GM13977 (cell line): ENCODE data around the gene TBL1X.

Experiments
- DNase-seq: peaks from one replicate; pipeline ENCODE4 v3.0.0; 2012; ENCODE audit warnings: low spot score
- in situ Hi-C: fragments of 300-500 bp; cut with MboI; formaldehyde crosslinking; loops from one replicate; pipeline ENCODE4 v1.12.0; 2022; ENCODE audit warnings: low sequenced_read_pairs, low pct_unique_long_range_greater_than_20kb, mixed read lengths, inconsistent platforms; ENCODE audit not compliant: unreplicated experiment
- TF ChIP-seq, protein P1 (sequence below): IDR thresholded peaks from 2 replicates; pipeline ENCODE4 v1.5.1; 2012; ENCODE audit warnings: mild to moderate bottlenecking, control low read depth; ENCODE audit not compliant: insufficient read depth; ENCODE audit errors: extremely low read depth, missing control alignments

TBL1X gene

DNA sequence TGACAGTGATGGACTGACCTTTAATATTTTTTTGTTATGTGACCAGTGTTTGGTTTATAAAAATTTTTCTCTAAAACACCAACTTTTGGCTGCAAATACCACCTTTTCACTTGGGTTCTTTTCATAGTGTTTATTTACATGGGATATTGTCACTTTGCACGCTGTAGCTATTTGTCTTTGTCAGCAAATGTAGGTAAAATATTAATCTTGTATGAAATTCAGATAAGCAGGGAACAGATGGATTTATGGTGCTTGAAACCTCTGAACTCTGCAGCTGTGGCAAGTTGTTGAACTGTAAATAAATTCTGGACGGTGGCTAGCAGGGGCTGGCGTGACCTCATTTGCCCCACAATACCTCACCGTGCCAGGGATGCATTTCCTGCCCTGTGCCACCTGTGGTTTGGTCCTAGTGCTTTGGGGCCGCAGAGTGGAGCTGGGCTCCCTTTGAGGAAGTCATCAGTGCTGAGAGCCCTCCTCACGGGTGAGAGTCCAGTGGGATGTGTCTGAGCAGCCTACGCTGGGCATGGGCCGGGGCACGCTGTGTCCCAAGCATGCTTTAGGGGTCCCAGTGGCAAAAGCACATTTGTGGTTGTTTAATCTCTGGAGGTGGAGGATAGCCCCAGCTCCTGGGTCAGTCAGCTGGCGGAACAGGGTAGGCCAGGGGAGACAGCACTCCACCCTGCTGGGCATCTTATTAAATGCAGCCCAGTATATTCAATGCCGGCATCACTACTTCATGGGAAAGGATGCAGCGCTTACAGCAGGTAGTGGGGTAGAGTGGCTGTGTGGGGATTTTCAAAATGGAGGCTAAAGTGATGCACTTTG, 108.6 kb downstream of the TBL1X start:
- no peak for DNase-seq
- in situ Hi-C loops = no loop called here
- TF ChIP-seq, protein P1, sequence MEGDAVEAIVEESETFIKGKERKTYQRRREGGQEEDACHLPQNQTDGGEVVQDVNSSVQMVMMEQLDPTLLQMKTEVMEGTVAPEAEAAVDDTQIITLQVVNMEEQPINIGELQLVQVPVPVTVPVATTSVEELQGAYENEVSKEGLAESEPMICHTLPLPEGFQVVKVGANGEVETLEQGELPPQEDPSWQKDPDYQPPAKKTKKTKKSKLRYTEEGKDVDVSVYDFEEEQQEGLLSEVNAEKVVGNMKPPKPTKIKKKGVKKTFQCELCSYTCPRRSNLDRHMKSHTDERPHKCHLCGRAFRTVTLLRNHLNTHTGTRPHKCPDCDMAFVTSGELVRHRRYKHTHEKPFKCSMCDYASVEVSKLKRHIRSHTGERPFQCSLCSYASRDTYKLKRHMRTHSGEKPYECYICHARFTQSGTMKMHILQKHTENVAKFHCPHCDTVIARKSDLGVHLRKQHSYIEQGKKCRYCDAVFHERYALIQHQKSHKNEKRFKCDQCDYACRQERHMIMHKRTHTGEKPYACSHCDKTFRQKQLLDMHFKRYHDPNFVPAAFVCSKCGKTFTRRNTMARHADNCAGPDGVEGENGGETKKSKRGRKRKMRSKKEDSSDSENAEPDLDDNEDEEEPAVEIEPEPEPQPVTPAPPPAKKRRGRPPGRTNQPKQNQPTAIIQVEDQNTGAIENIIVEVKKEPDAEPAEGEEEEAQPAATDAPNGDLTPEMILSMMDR = no peak

DNA sequence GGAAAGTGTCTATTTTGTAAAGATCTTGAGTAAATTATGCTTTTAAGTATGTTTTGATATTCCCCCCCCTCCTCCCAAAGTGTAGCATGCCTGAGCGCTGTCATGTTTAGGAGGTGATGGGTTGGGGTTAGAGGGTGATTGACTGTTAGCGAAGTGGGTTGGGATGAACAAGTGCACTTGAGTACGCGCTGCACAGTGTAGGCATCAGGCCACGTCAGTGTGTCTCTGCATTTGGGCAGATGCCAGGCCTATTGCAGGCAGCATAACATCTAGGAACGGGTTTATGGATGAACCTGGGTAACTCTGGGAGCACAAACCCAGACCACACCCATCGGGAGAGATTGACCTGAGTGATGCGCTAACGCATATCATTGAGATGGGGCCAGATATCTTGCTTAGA, 111.2 kb downstream of the TBL1X start:
- TF ChIP-seq, protein P1 = no peak
- in situ Hi-C loops = no loop called here
- no peak for DNase-seq

DNA sequence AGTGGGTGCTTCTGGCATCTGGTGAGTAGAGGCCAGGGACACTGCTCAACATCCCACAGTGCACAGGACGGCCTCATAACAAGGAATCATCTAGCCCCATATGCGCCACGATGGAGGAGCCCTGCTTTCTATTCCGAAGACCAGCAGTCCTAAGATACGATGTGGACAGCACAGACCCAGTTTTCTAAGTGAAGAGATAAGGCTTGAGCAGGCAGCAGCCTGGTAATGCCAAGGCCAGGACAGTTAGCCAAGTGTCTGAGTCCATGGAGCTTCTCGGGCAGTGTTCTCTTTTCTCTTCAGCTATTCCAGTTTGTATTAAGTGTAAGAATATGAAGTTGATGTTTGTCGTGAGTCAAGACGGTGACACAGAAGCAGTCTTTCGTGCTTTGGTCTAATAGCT, 112.7 kb downstream of the TBL1X start:
- DNase-seq = no peak
- TF ChIP-seq, protein P1 = no peak
- in situ Hi-C loops = no loop called here

- in situ Hi-C loops = no loop called here
- no peak for DNase-seq
- TF ChIP-seq, protein P1 = no peak
Measured at GRCh38 chrX:9578083-9578779, 113.4 kb downstream of the TBL1X start.

GRCh38 chrX:9581771-9582385, 117.0 kb downstream of the TBL1X start:
- TF ChIP-seq, protein P1 = no peak
- in situ Hi-C loops = no loop called here
- DNase-seq = no peak

- TF ChIP-seq, protein P1 = no peak
- DNase-seq = no peak
- in situ Hi-C loops = no loop called here
Measured at GRCh38 chrX:9582956-9583355, 118.1 kb downstream of the TBL1X start.
